HEK293T (cell line): ENCODE results near the gene TSGA10.

ENCODE experiments used
- ARNT ChIP-seq: fragments of 450-650 bp; IDR thresholded peaks from 2 replicates; pipeline ENCODE4 v1.6.1; 2017; ENCODE audit warnings: mild to moderate bottlenecking
- BHLHE40 ChIP-seq: fragments of 450-650 bp; IDR thresholded peaks from 2 replicates; pipeline ENCODE4 v1.6.1; 2016; ENCODE audit warnings: mild to moderate bottlenecking, moderate library complexity, borderline replicate concordance
- CTBP1 ChIP-seq: fragments of 450-650 bp; IDR thresholded peaks from 2 replicates; pipeline ENCODE4 v1.6.1; 2016; ENCODE audit warnings: borderline replicate concordance
- ELF4 ChIP-seq: fragments of 450-650 bp; IDR thresholded peaks from 2 replicates; pipeline ENCODE4 v1.6.1; 2017; ENCODE audit warnings: antibody characterized with exemption
- FOXA1 ChIP-seq: fragments of 450-650 bp; IDR thresholded peaks from 2 replicates; pipeline ENCODE4 v1.6.1; 2016; ENCODE audit warnings: mild to moderate bottlenecking
- FOXK2 ChIP-seq: fragments of 450-650 bp; IDR thresholded peaks from 2 replicates; pipeline ENCODE4 v1.6.1; 2016; ENCODE audit warnings: mild to moderate bottlenecking
- FOXM1 ChIP-seq: fragments of 450-650 bp; IDR thresholded peaks from 2 replicates; pipeline ENCODE4 v1.6.1; 2017; ENCODE audit warnings: mild to moderate bottlenecking, borderline replicate concordance
- HDGF ChIP-seq: fragments of 450-650 bp; IDR thresholded peaks from 2 replicates; pipeline ENCODE4 v1.6.1; 2017; ENCODE audit warnings: antibody characterized with exemption, borderline replicate concordance
- LEF1 ChIP-seq: fragments of 450-650 bp; IDR thresholded peaks from 2 replicates; pipeline ENCODE4 v1.6.1; 2017; ENCODE audit warnings: mild to moderate bottlenecking, borderline replicate concordance
- NFRKB ChIP-seq: fragments of 450-650 bp; IDR thresholded peaks from 2 replicates; pipeline ENCODE4 v1.6.1; 2016; ENCODE audit warnings: mild to moderate bottlenecking, moderate library complexity
- SP1 ChIP-seq: fragments of 450-650 bp; IDR thresholded peaks from 2 replicates; pipeline ENCODE4 v1.6.1; 2017
- SUZ12 ChIP-seq: fragments of 450-650 bp; IDR thresholded peaks from 2 replicates; pipeline ENCODE4 v1.6.1; 2016; ENCODE audit warnings: mild to moderate bottlenecking
- TARDBP ChIP-seq: fragments of 450-650 bp; IDR thresholded peaks from 2 replicates; pipeline ENCODE4 v1.6.1; 2016
- ZNF384 ChIP-seq: fragments of 450-650 bp; IDR thresholded peaks from 2 replicates; pipeline ENCODE4 v1.6.1; 2016

DNA sequence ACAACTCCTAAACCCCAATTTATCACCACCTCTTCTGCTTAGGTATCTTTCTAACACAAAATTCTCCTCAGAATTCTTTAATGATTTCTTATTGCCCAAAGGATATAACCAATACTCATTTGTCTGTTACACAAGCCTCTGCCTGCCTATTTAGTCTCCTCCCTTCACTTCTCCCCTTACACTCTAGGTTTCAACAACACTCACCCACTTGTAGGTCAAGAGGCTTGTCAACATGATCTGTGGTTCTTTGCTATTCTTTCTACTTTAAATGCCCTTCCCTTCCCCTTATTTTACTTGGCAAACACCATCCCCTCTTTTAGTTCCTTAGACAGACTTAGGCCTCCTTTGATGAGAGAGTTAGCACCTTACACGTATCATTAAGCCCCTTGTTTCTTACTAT lies 82.2 kb downstream of the TSGA10 start:
- TF ChIP-seq ELF4 (no peak), SP1 (no peak), FOXM1 (no peak), FOXK2 (no peak), NFRKB (no peak), BHLHE40 (no peak), HDGF (no peak), CTBP1 (no peak), SUZ12 (no peak), ARNT (no peak), TARDBP (no peak), LEF1 (no peak), FOXA1 (no peak), ZNF384 (no peak)
